PFSK-1 (cell line): ENCODE measurements around the gene FGF1.

Source experiments
- FOXP2 ChIP-seq: optimal IDR thresholded peaks from 2 replicates; pipeline ENCODE3; 2011; ENCODE audit warnings: borderline replicate concordance, control low read depth, inconsistent platforms; ENCODE audit not compliant: insufficient read depth; ENCODE audit errors: extremely low read length, extremely low read depth
- POLR2AphosphoS5 ChIP-seq: IDR thresholded peaks from 2 replicates; pipeline ENCODE4 v1.6.1; 2012; ENCODE audit warnings: low read depth, mild to moderate bottlenecking, control low read depth, low read length, moderate library complexity
- REST ChIP-seq, 2 experiments: IDR thresholded peaks; 2 replicates each; pipeline versions ENCODE4 v1.6.1 to v1.8.0; 2011 to 2012; ENCODE audit warnings: low read depth in 2 of 2, low read length in 2 of 2, control low read depth in 1 of 2, inconsistent platforms in 1 of 2, mild to moderate bottlenecking in 1 of 2, moderate library complexity in 1 of 2; ENCODE audit not compliant: insufficient read depth in 1 of 2
- SIN3A ChIP-seq: IDR thresholded peaks from 2 replicates; pipeline ENCODE4 v1.6.1; 2012; ENCODE audit warnings: mild to moderate bottlenecking, low read length, moderate library complexity, borderline replicate concordance; ENCODE audit not compliant: insufficient read depth
- TAF1 ChIP-seq: IDR thresholded peaks from 2 replicates; pipeline ENCODE4 v1.6.1; 2012; ENCODE audit warnings: low read length, control low read depth, borderline replicate concordance; ENCODE audit not compliant: insufficient read depth

FGF1 gene

DNA sequence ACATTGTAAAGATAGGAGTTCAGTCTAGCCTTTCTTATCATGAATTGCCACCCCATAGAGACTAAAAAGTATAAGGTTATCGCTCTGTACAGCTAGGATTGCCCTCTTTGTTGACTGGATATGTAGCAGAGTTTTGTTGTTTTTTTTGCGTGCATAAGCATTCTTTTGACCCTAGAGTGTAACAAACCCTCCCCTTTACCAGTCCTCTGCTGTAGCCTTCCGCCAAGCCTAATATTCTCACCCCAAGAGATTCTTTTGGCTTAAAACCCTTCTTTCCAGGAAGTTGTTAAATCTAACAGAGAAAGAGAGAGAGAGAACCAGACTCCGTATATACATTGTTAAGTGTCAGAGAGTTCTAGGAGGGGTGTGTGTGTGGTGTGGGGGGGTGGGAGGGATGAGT, 113.9 kb downstream of the FGF1 start:
- TF ChIP-seq REST (IDR thresholded peaks at IDR 0.05; ENCODE audit: insufficient read depth in 1 of 2, low read depth in 2 of 2, low read length in 2 of 2) (no peak), TAF1 (no peak), SIN3A (no peak), FOXP2 (no peak), POLR2AphosphoS5 (no peak)

- TF ChIP-seq POLR2AphosphoS5 (no peak), FOXP2 (no peak), REST (IDR thresholded peaks at IDR 0.05; ENCODE audit: insufficient read depth in 1 of 2, low read depth in 2 of 2, low read length in 2 of 2) (no peak), SIN3A (no peak), TAF1 (no peak)
Measured at GRCh38 chr5:142571371-142571770, 114.5 kb downstream of the FGF1 start.

- no peak for TF ChIP-seq REST (IDR thresholded peaks at IDR 0.05; ENCODE audit: insufficient read depth in 1 of 2, low read depth in 2 of 2, low read length in 2 of 2)
- TF ChIP-seq FOXP2, result no peak
- TF ChIP-seq SIN3A, result no peak
Measured at GRCh38 chr5:142569905-142570304, 116.0 kb downstream of the FGF1 start.

- no peak for TF ChIP-seq REST (IDR thresholded peaks at IDR 0.05; ENCODE audit: insufficient read depth in 1 of 2, low read depth in 2 of 2, low read length in 2 of 2)
- no peak for TF ChIP-seq SIN3A
- no peak for TF ChIP-seq TAF1
- TF ChIP-seq POLR2AphosphoS5, result no peak
- TF ChIP-seq FOXP2, result no peak
Measured at GRCh38 chr5:142568996-142569335, 116.9 kb downstream of the FGF1 start.

DNA sequence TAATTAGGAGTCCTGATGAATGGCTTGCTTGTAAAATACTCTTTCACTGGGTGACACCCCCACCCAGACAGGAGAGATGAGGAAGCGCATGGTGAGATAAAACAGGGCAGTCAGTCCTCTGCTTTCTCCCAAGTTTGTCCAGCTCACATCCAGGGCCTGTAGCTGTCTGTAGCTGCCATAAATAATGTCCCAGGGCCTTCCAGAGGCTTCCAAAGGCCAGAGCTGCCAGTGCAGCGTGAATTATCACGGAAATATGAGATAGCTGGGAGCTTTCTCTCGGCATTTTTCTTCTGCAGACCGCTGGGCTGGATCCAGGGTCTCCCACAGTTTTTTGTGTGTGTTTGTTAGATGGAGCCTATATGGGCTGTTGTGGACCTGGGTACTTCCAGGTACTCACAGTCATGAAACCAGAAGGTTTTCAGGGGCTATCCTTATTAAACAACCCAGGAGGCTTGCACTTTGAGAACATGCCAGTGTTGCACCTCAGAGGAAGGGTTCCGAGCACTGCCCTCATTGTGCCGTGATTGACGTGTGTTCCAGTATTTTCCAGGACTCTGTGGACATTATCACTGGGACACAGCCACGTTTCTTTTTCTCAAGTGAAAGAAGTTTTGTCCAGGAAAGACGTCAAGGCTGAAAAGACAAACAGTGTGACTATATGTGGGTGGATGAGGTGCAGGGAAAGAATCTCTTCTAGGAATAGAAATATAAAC, 117.5 kb downstream of the FGF1 start:
- TF ChIP-seq TAF1 (no peak), POLR2AphosphoS5 (no peak), SIN3A (no peak), REST (IDR thresholded peaks at IDR 0.05; ENCODE audit: insufficient read depth in 1 of 2, low read depth in 2 of 2, low read length in 2 of 2) (no peak), FOXP2 (no peak)
